ENCODE results near the gene SEMA5B.

SEMA5B gene

DNA sequence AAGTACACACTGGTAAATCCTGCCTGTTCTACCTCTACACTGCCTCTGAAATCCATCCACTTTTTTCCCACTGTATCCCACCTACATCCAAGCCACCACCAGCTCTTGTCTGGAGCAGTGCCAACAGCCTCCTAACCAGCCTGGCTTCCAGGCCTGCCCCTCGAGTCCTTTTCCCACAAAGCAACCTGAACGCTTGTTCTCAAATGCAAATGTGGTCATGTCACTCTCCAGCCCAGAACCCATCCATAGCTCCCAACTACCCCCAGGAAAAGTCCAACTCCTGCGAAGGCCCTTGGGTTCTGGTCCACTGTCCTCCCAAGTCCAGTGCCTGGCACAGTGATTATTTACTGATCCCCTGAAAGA lies 83.8 kb downstream of the SEMA5B start:
- DNase-seq (ENCODE audit: low spot score) = no peak

- peak; percentile 27 for DNase-seq (ENCODE audit: low spot score)
These were observed 84.4 kb downstream of the SEMA5B start for GRCh38 chr3:122942937-122943827.

DNA sequence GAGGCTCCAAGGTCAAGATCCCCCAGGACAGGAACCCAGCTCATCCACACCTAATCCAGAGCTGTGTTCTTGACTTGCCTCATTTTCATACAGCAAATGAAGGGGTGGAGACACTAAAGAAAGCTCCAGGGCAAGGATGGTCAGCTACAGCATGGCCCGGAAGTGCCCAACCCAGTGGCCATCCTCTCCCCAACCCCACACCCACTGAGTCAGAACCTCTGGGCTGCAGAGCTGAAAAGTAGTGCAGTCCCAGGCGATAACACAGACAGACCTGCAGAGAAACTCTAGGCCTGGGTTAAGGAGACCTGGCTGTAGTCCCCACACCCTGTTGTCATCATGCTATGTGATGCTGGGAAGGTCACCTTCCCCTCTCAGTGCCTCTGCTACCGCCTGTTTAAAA lies 85.3 kb downstream of the SEMA5B start:
- no peak for DNase-seq (ENCODE audit: low spot score)

GRCh38 chr3:122941228-122942206 lies 86.0 kb downstream of the SEMA5B start:
- DNase-seq (ENCODE audit: low spot score) = no peak

DNA sequence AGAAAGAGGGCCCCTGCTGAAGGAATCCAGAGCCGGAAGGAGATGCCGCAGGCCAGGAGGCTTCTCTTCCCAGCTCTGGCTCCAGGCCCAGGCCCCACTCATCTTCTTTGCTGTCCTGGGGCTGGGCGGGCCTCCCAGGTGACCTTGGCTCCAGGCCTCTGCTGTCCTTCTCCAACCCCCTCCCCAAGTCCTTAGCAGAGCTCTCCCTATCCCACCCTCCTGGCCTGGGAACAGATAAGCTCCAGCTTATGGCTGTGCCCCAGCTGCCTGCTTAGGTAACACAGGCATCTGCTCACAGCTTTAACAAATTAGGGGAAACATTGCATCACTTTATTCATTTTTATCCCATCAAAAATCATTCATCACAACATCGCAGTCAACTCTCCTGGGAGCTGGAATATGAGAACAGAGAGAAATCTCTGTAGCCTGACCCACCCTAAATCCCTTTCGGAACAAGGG lies 86.9 kb downstream of the SEMA5B start:
- no peak for DNase-seq (ENCODE audit: low spot score)

DNA sequence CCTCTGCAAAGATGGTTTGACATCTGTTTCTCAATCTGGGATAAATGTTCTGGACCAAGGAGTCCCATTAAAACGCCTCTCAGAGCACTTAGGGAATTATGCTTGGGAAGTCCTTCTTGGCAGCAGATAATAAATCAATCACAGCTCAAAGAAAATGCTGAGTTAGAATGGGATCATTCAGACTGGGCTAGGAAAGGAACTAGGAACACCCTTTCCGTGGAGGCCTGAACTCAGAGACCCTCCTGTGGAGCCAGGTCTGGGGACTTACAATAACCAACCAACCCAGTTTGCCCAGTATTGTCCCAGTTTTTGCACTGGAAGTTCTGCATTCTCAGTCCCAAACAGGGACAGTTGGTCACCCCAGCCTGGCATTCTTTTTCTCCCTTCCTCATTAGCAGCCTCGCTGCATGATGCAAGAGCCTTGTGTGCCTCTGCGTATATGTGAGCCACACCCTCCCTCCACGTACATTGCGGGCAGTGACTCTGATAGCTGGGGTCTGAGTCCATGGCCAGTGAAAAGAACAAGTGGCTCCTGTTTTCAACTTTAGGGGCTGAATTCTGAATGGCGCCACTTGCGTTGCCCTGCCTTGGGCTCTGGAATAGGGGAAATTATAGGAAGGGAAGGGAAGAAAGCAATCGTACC lies 88.7 kb downstream of the SEMA5B start:
- DNase-seq (ENCODE audit: low spot score) = no peak

GRCh38 chr3:122937745-122938144 lies 89.8 kb downstream of the SEMA5B start:
- DNase-seq (ENCODE audit: low spot score) = no peak

GRCh38 chr3:122936986-122937385 lies 90.6 kb downstream of the SEMA5B start:
- no peak for DNase-seq (ENCODE audit: low spot score)

- peak; percentile 3 for DNase-seq (ENCODE audit: low spot score)
These were observed 91.2 kb downstream of the SEMA5B start for GRCh38 chr3:122936335-122936734.

GRCh38 chr3:122934251-122934650 lies 93.3 kb downstream of the SEMA5B start:
- DNase-seq (ENCODE audit: low spot score) = no peak

DNA sequence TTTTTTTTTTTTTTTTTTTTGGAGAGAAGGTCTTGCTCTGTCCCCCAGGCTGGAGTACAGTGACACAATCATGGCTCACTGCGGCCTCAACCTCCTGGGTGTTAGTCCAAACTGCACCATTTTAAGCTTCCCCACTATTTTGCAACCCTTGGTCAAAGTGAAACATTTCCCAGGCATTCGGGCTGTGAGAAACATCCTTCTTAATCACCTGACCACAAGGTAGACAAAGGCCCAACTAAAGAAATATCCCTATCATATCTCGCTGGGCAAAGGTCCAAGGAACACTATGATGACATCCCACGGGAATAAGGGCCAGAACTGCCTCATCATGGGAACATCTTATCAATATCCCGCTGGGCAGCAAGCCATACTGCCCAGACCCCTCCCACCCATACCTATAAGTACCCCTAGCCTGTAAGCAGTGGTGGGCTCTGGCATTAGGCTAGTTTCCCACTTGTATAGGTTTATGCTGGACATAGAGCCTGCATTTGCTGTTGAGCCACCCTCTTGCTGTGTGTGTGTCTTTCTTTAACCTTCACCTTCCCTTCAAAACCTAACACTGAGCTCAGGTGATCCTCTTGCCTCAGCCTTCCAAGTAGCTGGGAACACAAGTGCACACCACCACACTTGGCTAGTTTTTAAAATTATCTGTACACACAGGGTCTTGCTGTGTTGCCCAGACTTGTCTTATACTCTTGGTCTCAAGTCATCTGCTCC lies 95.2 kb downstream of the SEMA5B start:
- DNase-seq (ENCODE audit: low spot score) = no peak

DNA sequence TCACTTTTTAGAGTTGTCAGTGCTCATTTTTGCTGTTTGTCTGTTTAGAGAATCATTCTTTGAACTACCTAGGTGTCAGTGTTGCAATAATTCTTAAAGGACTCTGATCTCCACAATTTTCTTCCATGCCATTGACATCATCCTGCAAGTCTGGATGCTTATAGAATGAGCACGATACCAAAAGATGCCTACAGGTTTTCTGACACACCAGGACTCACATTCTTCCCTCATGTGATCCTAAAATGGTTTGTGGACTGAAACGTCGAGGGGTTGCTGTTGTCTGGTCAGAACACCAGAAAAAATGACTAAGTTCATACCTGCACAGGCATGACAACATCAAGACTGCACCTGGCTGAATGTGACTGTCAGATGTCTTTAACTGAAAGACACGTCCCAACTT lies 95.9 kb downstream of the SEMA5B start:
- no peak for DNase-seq (ENCODE audit: low spot score)

GRCh38 chr3:122930063-122930997 lies 97.2 kb downstream of the SEMA5B start:
- DNase-seq (ENCODE audit: low spot score) = no peak

- DNase-seq (ENCODE audit: low spot score) = no peak
These were observed 98.1 kb downstream of the SEMA5B start for GRCh38 chr3:122929188-122930062.

GRCh38 chr3:122928396-122929187 lies 99.0 kb downstream of the SEMA5B start:
- no peak for DNase-seq (ENCODE audit: low spot score)

- DNase-seq (ENCODE audit: low spot score) = no peak
These were observed 99.8 kb downstream of the SEMA5B start for GRCh38 chr3:122927726-122928125.

- no peak for DNase-seq (ENCODE audit: low spot score)
These were observed 100.8 kb downstream of the SEMA5B start for GRCh38 chr3:122926811-122927210.

DNA sequence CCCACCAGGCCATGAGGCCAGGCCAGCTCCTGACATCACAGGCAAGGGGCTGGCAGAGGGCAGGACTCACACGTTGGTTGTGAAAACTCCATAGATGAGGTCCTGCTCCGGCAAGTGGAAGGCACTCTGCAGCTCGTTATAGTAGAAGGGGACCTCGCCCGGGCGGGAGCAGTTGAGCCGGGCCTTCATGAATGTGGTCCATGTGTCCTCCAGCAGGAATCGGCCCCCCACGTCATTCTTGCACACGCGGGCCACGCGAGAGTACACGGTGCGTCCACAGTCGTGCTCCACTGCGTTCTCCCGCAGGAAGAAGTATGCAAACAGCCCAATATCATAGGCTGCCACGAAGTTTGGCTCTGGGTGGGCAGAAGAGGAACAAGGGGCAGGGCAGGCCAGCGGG lies 101.2 kb downstream of the SEMA5B start:
- no peak for DNase-seq (ENCODE audit: low spot score)

DNA sequence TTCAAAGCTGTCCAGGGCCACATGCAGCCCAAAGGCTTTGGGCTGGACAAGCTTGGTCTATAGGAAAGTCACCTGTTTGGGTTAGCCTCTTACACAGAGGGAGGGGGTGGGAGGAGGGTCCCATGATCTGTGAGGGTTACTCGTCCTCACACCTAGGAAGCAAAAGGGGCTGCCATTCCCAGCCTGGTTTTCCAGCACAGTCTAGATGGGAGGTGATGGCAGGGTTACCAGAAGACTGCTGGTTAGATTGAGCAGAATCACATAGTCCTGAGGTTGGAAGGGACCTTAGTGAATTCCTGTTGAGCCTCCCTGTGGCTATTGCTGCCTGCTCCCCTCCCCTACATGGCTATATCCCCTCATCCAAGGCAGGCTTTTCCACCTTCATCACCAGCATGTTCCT lies 101.8 kb downstream of the SEMA5B start:
- DNase-seq (ENCODE audit: low spot score) = no peak

Data from putamen (tissue), 1 donor.